ENCODE data around the gene SRSF3. TPM values are rescaled to one million over a fixed set of nuclear protein-coding genes. Genes with fewer than 3 reads are reported as not detected.
A peak's percentile ranks its signal among the peaks of the same experiment; 100 is the strongest.
"Not testable (repeated sequence)": the region's sequence is repeated elsewhere in the genome, so short reads cannot be mapped to it uniquely, and the experiment has no call there.

Gene SRSF3
- total RNA-seq, 1 donor from 2014 or later = 119 TPM

- ATAC-seq (no peak), DNase-seq (ENCODE audit: missing footprints) (no peak)
- intact Hi-C loops (cut with DNase I) = no loop called here
These were observed 37.3 kb downstream of the SRSF3 start for GRCh38 chr6:36631326-36632011.

DNA sequence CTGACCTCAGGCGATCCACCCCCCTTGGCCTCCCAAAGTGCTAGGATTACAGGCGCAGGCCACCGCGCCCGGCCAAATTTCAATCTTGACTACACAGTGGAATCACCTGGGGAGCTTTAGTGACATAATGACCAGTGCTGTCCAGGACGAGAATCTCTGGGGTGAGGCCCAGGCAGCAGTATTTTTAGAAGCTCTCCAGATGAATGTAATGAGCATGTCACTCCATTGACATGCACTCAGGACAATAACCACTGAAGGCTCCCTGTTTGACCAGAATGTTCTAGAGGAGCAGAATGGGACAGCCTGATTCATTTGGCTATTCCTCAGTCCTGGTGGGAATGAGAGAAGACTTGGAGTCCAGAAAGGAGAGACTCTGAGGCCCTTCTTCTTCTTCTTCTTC, 39.2 kb downstream of the SRSF3 start:
- intact Hi-C loops (cut with DNase I) = no loop called here

DNA sequence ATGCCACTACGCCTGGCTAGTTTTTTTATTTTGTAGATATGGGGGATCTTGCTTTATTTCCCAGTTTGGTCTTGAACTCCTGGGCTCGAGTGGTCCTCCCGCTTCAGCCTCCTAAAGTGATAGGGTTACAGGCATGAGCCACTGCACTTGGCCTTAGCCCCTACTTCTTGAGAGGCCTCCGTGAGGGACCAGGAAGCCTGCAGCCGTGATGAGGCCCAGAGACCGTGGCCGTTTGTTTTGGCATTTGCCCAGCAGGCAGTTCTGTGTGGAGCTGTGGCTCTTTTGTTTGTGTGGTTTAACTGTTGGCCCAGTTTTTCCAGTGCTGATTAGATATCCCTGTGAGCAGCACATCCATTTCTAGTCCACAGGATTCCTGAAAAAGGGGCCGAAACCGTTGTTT, 39.8 kb downstream of the SRSF3 start:
- ATAC-seq = peak; percentile 75
- intact Hi-C loops (cut with DNase I) = no loop called here
- peak; percentile 78 for DNase-seq (ENCODE audit: missing footprints)

More for the DNA sequence above, 39.2 kb downstream of the SRSF3 start:
- DNase-seq (ENCODE audit: missing footprints) = no peak
- peak; percentile 72 for ATAC-seq

DNA sequence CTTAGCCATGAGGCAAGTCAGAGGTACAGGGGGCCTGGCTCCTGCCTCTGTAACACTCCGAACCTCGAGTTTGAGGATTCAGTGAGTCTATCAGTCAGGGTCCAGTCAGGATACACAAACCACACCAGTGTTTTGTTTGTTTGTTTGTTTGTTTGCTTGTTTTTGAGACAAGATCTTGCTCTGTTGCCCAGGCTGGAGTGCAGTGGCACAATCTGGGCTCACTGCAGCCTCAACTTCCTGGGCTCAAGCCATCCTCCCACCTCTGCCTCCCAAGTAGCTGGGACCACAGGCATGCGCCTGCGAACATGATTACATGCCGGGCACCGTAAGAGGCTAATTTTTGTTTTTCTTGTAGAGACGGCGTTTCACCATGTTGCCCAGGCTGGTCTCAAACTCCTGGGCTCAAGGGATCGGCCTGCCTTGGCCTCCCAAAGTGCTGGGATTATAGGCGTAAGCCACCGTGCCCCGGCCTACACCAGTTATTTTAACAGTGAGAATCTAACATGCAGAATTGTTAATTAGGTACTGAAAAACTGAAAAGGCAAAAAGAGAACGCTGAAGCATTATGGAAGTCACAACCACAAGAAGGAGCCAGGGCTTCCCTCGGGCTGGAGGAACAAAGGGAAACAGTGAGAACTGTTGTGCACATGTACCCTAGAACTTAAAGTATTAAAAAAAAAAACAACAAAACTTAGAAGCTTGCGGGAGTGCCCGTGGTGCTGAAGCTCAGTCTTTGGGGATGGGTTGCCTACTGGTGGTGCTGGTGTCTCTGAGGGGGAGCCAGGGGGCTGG, 40.4 kb downstream of the SRSF3 start:
- ATAC-seq = no peak
- DNase-seq (ENCODE audit: missing footprints) = no peak
- intact Hi-C loops (cut with DNase I) = no loop called here

GRCh38 chr6:36636283-36636682, 42.1 kb downstream of the SRSF3 start:
- intact Hi-C loops (cut with DNase I) = no loop called here
- DNase-seq (ENCODE audit: missing footprints) (no peak), ATAC-seq (no peak)

GRCh38 chr6:36636687-36637418, 42.7 kb downstream of the SRSF3 start:
- intact Hi-C loops (cut with DNase I) = no loop called here
- ATAC-seq (no peak), DNase-seq (ENCODE audit: missing footprints) (no peak)

DNA sequence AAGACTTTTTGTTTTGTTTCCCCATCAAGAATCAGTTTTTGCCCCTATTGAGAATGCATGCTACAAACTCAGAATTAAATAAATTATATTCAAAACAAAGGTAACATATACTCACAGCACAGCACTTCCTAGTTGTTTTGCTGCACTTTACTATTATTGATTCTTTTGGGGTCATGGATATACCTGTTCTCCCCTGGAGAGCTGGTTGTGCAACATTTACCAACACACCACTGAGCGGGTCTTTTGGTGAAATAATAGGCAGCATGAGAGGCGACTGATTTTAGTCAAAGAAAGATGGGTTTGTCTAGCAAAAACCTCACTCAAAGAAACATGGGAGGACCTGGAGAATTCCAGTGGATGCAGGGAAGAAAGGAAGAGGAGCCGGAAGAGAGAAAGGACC, 44.4 kb downstream of the SRSF3 start:
- intact Hi-C loops (cut with DNase I) = no loop called here
- ATAC-seq (no peak), DNase-seq (ENCODE audit: missing footprints) (no peak)

- ATAC-seq = no peak
- intact Hi-C loops (cut with DNase I) = no loop called here
- DNase-seq (ENCODE audit: missing footprints) = no peak
These were observed 45.1 kb downstream of the SRSF3 start for GRCh38 chr6:36639171-36639808.

GRCh38 chr6:36641543-36641942, 47.4 kb downstream of the SRSF3 start:
- ATAC-seq (no peak), DNase-seq (ENCODE audit: missing footprints) (no peak)
- intact Hi-C loops (cut with DNase I) = no loop called here

- ATAC-seq = peak; percentile 80
- peak; percentile 88 for DNase-seq (ENCODE audit: missing footprints)
- intact Hi-C loops (cut with DNase I) = no loop called here
These were observed 49.0 kb downstream of the SRSF3 start for GRCh38 chr6:36642913-36643817.

DNA sequence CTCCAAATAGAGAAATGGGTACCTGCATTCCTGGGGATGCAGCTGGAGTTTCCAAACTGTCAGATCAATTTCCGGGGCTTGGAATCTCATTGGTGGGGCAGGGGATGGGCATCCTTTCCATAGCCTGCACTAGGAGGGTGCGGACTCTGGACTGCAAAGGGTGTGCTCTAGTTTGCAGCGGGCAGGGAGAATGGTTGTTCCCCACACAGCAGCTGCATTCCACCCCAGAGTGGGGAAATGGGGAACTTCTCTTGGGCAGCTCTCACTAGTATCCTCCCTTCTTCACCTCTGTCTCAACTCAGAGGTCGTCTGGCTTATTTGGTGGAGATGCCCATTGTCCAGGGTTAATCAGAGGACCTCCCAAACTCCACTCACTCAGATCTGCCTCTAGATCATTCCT, 49.8 kb downstream of the SRSF3 start:
- peak; percentile 53 for ATAC-seq
- intact Hi-C loops (cut with DNase I) = no loop called here
- no peak for DNase-seq (ENCODE audit: missing footprints)

- DNase-seq (ENCODE audit: missing footprints) (no peak), ATAC-seq (no peak)
- intact Hi-C loops (cut with DNase I) = no loop called here
These were observed 54.9 kb downstream of the SRSF3 start for GRCh38 chr6:36649086-36649485.

DNA sequence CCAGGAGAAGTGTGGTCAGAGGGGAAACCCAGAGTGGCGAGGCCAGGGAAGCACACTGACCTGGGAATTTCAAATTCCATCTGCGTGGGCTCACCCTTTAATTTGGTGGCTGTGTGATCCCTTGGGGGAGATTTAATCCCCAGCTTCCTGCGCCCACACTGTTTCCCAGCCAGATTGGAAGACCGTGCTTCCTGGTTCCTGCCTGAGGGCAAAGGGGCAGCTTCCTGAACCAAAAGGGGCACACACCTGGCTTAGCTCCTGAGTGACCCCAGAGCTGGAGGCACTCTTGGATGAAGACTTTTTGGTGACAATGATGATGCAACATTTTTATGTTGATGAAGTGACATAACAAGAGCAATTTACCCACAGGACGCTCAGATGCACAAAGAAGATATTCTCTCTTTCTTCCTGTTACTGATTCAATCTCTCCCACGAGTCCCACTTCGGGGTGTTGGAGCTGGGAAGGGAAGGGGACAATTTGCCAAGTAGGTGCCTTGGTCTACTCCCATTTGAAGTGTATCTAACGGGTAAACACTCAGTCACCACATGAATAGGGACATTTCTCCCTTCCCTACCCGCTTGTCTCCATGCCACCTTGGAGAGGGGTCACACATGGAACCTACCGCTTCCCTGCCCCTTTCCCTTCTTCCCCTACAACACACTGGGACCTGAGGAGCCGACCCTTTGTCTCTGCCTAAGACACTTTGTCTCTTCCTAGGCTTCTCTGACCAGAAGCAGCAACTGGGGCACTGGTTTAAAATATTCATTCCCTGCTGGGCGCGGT, 55.7 kb downstream of the SRSF3 start:
- intact Hi-C loops (cut with DNase I) = no loop called here
- no peak for ATAC-seq

GRCh38 chr6:36650848-36651478, 56.8 kb downstream of the SRSF3 start:
- no peak for DNase-seq (ENCODE audit: missing footprints)
- intact Hi-C loops (cut with DNase I) = no loop called here
- peak; percentile 26 for ATAC-seq

More for the DNA sequence above, 55.7 kb downstream of the SRSF3 start:
- no peak for DNase-seq (ENCODE audit: missing footprints)

DNA sequence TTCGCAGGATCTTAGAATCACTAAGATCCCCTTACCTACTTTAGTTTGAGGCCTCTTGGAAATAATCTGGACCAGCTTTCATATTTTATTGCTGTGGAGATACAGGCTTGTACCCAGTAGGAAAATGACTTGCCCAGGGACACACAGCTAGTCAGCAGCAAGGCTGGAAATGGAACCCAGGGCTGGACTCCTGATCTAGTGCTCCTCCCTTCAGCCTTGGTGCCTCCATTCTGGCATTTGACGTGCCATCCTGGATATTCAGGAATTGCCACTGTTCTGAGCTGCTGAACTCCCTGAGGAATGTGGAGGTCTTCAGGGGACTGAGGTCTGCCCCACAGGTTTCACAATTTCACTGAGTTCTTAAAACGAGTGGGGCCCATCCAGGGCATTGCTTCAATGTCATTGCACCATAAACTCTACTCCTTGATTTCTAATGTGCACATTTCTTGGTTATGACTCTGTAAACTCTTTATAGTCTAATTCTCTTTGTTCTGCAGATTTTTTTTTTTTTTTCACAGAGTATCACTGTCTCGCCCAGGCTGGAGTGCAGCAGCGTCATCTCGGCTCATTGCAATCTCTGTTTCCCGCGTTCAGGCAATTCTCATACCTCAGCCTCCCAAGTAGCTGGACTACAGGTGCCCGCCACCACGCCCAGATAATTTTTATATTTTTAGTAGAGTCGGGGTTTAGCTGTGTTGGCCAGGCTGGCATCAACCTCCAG, 57.7 kb downstream of the SRSF3 start:
- intact Hi-C loops (cut with DNase I) = no loop called here
- no peak for DNase-seq (ENCODE audit: missing footprints)
- no peak for ATAC-seq

GRCh38 chr6:36654469-36654868, 60.3 kb downstream of the SRSF3 start:
- intact Hi-C loops (cut with DNase I); ATAC-seq; DNase-seq (ENCODE audit: missing footprints): not testable (repeated sequence)

Data from Right ventricle myocardium inferior (tissue), 1 donor.